Measurements from ENCODE around the gene LANCL2.

DNA sequence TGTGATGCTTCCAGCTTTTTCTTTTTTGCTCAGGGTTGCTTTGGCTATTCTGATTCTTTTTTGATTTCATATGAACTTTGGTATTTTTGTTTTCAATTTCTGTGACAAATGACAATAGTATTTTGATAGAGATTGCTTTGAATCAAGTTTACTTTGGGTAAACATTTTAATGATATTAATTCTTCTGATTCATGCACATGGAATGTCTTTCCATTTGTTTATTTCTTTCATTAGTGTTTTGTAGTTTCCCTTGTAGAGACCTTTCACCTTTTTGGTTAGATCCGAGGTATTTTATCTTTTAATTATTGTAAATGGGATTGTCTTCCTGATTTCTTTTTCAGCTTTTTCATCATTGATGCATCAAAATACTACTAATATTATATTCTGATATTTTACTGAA lies 93.2 kb downstream of the LANCL2 start:
- TF ChIP-seq, protein P1, sequence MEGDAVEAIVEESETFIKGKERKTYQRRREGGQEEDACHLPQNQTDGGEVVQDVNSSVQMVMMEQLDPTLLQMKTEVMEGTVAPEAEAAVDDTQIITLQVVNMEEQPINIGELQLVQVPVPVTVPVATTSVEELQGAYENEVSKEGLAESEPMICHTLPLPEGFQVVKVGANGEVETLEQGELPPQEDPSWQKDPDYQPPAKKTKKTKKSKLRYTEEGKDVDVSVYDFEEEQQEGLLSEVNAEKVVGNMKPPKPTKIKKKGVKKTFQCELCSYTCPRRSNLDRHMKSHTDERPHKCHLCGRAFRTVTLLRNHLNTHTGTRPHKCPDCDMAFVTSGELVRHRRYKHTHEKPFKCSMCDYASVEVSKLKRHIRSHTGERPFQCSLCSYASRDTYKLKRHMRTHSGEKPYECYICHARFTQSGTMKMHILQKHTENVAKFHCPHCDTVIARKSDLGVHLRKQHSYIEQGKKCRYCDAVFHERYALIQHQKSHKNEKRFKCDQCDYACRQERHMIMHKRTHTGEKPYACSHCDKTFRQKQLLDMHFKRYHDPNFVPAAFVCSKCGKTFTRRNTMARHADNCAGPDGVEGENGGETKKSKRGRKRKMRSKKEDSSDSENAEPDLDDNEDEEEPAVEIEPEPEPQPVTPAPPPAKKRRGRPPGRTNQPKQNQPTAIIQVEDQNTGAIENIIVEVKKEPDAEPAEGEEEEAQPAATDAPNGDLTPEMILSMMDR (IDR thresholded peaks at IDR 0.05; ENCODE audit: low read depth, low read length): no peak
- TF ChIP-seq EZH2phosphoT487 (IDR thresholded peaks at IDR 0.05; ENCODE audit: low read depth): no peak

Measured in OCI-LY3 (cell line).